HG03066 (cell line): ENCODE measurements around the gene NLRP5.
"Not testable (repeated sequence)": the region's sequence is repeated elsewhere in the genome, so short reads cannot be mapped to it uniquely, and the experiment has no call there.

Experiments used
- ATAC-seq: cut with Tn5 transposase; IDR thresholded peaks from one replicate; pipeline ENCODE4 v1.9.1; 2021; ENCODE audit warnings: low read depth; ENCODE audit not compliant: unreplicated experiment

The NLRP5 gene

DNA sequence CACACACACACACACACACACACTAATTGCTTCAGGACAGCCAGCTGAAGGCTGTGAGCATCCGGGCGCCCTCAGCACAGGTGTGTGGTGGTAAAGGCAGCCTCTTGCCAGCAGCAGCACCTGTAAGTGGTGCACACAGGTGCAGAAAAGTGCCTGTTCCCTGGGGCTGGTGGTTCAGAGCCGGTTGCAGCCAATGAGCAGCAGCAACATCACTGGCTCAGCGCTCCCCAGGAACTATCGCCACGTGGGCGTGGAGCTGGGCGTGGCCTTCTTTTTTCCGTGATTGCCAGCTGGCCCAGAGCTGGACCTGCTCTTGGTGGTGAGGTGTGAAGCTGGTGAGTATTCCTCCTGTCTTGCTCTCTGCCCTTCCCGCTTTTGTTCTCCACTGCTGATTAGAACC is at the start of gene NLRP5:
Gene NLRP5, plus strand, starts transcription at position 289 of the 400 bp plus-strand sequence.
- ATAC-seq = no peak

DNA sequence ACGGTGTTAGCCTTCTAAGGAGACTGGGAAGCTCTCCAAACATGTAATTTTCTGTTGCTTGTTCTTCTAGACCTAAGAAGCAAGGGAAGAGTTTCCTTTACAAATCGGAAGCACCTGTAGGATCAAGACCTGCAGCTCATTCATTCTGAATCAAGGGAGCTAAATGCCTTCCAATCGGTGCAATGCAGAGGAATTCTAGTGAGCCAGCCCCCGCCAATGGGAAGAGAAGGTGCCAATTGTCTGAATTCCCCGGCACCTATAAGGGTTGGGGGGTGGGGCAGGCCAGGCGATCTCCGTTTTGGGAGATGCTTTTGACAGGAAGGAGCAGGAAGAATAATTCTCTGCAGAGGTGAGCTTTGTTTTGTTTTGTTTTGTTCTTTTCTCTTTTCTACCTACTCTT is 47.4 kb upstream of the NLRP5 start:
- no peak for ATAC-seq

- no peak for ATAC-seq
These were observed 46.3 kb upstream of the NLRP5 start for GRCh38 chr19:55940306-55940705.

DNA sequence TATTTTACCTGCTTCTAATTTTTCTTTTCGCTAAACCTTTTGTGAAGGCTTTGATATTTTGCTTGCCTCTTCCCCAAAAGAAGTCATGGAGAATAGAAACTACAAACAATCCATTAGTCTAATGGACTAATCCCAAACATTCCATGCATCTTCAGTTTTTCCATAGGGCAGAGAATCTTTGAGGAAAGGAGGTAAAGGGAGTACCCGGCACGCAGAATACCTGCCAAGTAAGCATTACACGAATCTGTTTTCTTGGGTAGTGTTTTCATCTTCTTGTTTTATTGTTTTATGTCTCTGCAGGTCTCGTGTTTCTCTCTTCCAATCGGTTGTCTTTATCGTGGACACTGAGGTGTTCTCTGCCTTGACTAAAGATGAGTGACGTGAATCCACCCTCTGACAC is 39.0 kb upstream of the NLRP5 start, which contains the start of gene NLRP8:
Gene NLRP8, plus strand, starts transcription at position 301 of the 400 bp plus-strand sequence.
- ATAC-seq = no peak

- not testable (repeated sequence) for ATAC-seq
These were observed 36.0 kb upstream of the NLRP5 start for GRCh38 chr19:55950566-55950965.

DNA sequence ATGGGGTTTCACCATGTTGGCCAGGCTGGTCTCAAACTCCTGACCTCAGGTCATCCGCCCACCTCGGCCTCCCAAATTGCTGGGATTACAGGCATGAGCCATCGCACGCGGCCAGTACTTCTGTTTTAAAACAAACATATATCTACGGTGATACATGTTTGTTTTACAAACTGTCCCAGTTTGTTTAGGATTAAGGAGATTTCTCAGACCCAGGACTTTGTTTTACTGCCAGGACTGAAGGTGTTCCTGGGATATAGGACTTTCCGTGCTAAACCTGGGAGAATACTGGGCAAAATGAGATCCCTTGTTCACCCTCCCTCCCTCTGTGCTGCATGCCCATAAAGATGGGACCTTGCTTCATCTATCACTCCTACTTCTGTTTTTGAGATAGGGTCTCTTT is 30.1 kb upstream of the NLRP5 start:
- no peak for ATAC-seq

DNA sequence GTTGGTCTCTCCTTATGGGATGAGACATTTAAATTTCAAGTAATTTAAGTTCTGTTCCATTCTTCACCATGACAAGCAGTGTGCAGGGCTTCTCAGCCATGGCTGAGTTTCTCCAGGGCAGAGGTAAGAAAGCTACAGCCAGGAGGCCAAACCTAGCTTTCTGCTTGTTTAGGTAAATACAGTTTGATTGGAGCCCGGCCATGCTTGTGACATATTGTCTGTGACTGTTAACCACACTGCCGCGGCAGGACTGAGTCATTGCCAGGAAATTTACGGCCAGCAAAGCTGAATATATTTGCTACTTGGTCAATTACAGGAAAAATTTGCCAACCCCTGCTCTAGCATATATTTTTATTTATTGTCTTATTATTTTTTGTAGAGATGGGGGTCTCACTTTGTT is 28.2 kb upstream of the NLRP5 start:
- no peak for ATAC-seq

DNA sequence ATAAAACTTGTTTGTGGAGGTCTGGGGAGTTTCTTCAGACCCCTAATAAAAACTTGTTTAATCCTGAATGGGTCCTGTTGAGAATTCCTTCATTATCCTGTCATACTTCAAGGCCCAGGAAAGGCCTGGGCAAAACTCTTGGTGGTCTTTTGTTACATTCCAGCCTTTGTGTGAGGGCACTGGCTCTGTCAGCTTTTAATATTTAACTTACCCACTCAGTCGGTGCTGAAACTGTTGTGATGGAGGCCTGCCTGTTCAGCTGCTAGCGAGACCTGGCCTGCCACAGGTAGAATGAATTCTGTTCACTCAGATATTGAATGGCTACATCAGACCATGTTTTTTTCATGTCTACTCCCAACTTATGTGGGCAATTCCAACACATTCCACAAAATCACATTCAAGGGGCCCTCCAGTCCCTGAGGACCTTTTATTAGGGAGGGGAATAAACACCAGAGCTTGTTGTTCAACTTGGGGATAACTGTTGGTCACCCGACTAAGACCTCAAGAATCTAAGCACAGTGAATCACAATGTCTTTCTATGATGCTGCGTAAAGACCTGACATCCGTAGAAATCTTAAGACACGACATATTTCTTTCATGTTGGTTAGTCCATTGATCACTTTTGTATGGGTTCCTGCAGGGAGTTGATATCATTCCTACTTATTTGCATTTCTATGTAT is 26.4 kb upstream of the NLRP5 start:
- ATAC-seq = no peak

DNA sequence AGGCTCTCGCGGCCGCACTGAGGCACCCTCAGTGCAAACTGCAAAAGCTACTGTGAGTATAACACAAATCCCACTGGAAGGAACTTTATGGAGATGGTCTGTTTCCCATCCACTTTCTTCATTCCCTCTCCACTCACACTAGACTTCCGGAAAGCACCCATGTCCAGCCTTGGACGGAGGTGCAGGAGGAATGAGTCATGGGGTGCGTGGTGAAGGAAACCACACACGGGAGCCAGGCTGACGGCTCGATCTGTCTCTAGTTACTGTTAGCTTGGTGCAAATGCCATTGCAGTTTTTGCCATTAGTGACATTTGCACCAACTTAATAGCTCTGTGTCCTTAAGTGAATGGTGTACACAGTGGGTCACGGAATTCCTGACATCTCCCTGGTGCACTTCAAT is 24.4 kb upstream of the NLRP5 start:
- ATAC-seq = no peak

GRCh38 chr19:55973982-55974381 is 12.6 kb upstream of the NLRP5 start:
- no peak for ATAC-seq

GRCh38 chr19:55980415-55980814 is 6.2 kb upstream of the NLRP5 start:
- no peak for ATAC-seq

- ATAC-seq = no peak
These were observed 1.3 kb upstream of the NLRP5 start for GRCh38 chr19:55985254-55985653.

- no peak for ATAC-seq
These were observed 4.3 kb downstream of the NLRP5 start for GRCh38 chr19:55990831-55991230.

GRCh38 chr19:55993492-55993891 is 6.9 kb downstream of the NLRP5 start:
- ATAC-seq = no peak

GRCh38 chr19:56014765-56015164 is 28.2 kb downstream of the NLRP5 start:
- no peak for ATAC-seq

DNA sequence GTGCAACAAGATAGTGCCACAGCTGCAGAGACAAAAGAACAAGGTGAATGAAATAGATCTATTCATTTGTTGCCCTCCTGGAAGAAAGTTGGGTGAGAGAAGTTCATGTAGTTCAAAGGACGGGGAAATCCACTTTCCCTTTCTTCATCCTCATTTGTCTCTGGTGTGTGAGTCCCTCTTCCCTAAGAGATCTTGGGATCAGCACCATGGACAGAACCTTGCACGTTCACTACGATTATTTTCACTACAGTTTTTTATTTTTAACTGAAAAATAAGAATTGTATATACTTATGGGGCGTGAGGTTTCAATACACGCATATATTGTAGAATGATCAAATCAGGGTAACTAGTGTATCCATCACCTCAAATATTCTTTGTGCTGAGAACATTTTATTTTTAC is 29.2 kb downstream of the NLRP5 start:
- no peak for ATAC-seq

GRCh38 chr19:56019325-56019724 is 32.8 kb downstream of the NLRP5 start:
- ATAC-seq = not testable (repeated sequence)

- ATAC-seq = not testable (repeated sequence)
These were observed 33.9 kb downstream of the NLRP5 start for GRCh38 chr19:56020355-56020975.

DNA sequence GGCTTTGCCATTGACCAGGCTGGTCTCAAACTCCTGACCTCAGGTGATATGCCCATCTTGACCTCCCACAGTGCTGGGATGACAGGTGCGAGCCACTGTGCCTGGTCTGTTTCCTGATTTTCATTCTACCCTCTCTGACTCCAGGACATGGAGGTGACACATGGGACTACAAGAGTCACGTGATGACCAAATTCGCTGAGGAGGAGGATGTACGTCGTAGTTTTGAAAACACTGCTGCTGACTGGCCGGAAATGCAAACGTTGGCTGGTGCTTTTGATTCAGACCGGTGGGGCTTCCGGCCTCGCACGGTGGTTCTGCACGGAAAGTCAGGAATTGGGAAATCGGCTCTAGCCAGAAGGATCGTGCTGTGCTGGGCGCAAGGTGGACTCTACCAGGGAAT is 40.2 kb downstream of the NLRP5 start:
- ATAC-seq = no peak

- ATAC-seq = no peak
These were observed 67.0 kb downstream of the NLRP5 start for GRCh38 chr19:56053596-56053995.

GRCh38 chr19:56066152-56067023 is 79.8 kb downstream of the NLRP5 start:
- no peak for ATAC-seq
